T47D (cell line): Measurements from ENCODE around the gene GTF2IRD1.
"Not testable (repeated sequence)": the region's sequence is repeated elsewhere in the genome, so short reads cannot be mapped to it uniquely, and the experiment has no call there.

Source experiments
- DNase-seq, 2 experiments: peaks; one replicate each; pipeline versions ENCODE4 v3.0.0 to v3.0.0-alpha.2; 2011 to 2012; ENCODE audit warnings: low read depth in 1 of 2, low spot score in 1 of 2
- JUND ChIP-seq: IDR thresholded peaks from 2 replicates; pipeline ENCODE4 v1.6.1; 2012; ENCODE audit warnings: low read depth
- in situ Hi-C: cut with HindIII; loops from 2 replicates; pipeline ENCODE4 v1.10.0; 2016; ENCODE audit warnings: low sequenced_read_pairs, low pct_unique_long_range_greater_than_20kb

The GTF2IRD1 gene

GRCh38 chr7:74554178-74554577 lies 100.5 kb downstream of the GTF2IRD1 start:
- DNase-seq = no peak
- TF ChIP-seq JUND = no peak
- in situ Hi-C loops = no loop called here

- no peak for TF ChIP-seq JUND
- DNase-seq = no peak
- in situ Hi-C loops = no loop called here
Observed at GRCh38 chr7:74560086-74560719, 106.5 kb downstream of the GTF2IRD1 start.

- TF ChIP-seq JUND = no peak
- no peak for DNase-seq
- in situ Hi-C loops = no loop called here
Observed at GRCh38 chr7:74561898-74562613, 108.3 kb downstream of the GTF2IRD1 start.

- DNase-seq, in situ Hi-C loops: not testable (repeated sequence)
Observed at GRCh38 chr7:74563639-74564038, 109.9 kb downstream of the GTF2IRD1 start.

GRCh38 chr7:74567318-74567668 lies 113.6 kb downstream of the GTF2IRD1 start:
- no peak for DNase-seq
- no peak for TF ChIP-seq JUND
- in situ Hi-C loops = no loop called here

- no peak for TF ChIP-seq JUND
- no peak for DNase-seq
- in situ Hi-C loops = no loop called here
Observed at GRCh38 chr7:74568658-74569057, 115.0 kb downstream of the GTF2IRD1 start.

- in situ Hi-C loops = no loop called here
- no peak for TF ChIP-seq JUND
- DNase-seq = no peak
Observed at GRCh38 chr7:74569501-74570075, 115.9 kb downstream of the GTF2IRD1 start.

GRCh38 chr7:74570533-74571156 lies 116.9 kb downstream of the GTF2IRD1 start:
- TF ChIP-seq JUND = no peak
- no peak for DNase-seq
- in situ Hi-C loops = no loop called here

- DNase-seq = no peak
- TF ChIP-seq JUND = no peak
- in situ Hi-C loops = no loop called here
Observed at GRCh38 chr7:74572301-74572979, 118.7 kb downstream of the GTF2IRD1 start.

- in situ Hi-C loops = no loop called here
- DNase-seq = no peak
- no peak for TF ChIP-seq JUND
Observed at GRCh38 chr7:74573512-74573911, 119.8 kb downstream of the GTF2IRD1 start.

- no peak for TF ChIP-seq JUND
- no peak for DNase-seq
- in situ Hi-C loops = no loop called here
Observed at GRCh38 chr7:74575083-74575784, 121.5 kb downstream of the GTF2IRD1 start.

GRCh38 chr7:74575811-74576210 lies 122.1 kb downstream of the GTF2IRD1 start:
- no peak for DNase-seq
- in situ Hi-C loops = no loop called here
- TF ChIP-seq JUND = no peak
